NCI-H2029 treated with DMSO at 0.1 percent for 48 hours (cell line): Measurements from ENCODE around the gene MYB.
A peak's percentile ranks its signal among the peaks of the same experiment; 100 is the strongest.
"Not testable (repeated sequence)": the region's sequence is repeated elsewhere in the genome, so short reads cannot be mapped to it uniquely, and the experiment has no call there.

ENCODE experiments used
- DNase-seq: peaks from one replicate; lab custom pipeline; 2025; lab: John Stamatoyannopoulos, UW

Gene MYB

DNA sequence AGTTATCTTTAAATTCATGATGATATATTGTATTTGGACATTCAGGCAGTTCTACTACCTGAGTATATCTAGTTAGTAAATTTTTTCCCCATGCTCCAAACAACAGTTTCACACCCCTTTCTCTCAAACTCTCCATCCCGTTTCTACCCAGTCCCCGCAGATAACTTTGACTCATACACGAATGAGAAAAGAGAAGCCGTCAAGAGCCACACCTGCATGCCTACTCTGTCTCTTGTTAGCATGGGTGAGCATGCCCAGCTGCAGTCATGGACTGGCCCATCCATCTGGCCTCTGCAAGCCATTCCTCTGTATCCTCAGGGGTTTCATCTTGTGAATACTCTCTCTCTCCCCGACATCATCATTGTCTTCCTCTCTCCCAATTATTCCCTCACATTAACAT, 41.5 kb downstream of the MYB start:
- no peak for DNase-seq

DNA sequence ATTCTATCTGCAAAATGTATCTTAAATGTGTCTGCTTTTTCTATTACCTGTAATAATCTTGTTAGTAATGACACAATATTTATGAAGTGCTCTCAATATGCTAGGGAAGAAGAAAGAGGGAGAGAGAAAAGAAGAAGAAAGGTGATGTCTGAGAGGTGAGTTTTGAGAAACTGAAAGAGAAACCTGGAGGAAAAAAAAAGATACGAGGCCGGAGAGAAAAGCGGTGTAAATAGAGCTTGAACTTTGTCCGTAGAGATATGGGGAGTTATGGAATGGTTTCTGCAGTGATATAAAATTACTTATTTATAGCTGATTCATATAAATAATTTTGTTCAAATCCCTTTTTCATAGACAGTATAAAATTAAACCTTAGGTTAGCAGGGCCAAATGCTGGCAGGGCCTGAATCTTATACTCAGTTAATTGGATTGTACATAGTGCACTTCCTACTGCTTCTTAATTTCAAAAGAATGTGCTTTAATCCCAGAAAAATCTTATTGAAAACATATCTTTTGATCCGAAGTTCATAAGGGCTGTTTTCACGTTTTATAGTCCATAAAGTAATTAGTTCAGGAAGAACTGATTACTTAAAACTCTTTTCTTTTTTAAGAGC, 43.0 kb downstream of the MYB start:
- DNase-seq = no peak

DNA sequence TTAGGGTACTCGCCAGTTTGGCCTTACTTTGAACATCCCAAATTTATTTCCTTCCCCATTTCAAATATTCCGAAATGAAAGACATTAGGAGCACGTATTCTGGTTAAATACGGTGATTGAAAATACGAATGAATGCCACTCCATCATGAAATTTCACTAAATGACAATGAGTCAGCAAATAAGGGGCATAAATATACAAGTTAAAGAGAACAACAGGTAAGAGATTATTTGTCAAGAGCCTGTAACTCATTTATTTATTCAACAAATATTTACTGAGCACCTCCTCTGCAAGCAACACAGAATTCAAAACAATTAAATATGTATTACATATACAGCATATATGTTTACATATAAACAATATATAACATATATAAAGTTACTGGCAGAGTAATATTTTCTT, 44.8 kb downstream of the MYB start:
- DNase-seq = no peak

DNA sequence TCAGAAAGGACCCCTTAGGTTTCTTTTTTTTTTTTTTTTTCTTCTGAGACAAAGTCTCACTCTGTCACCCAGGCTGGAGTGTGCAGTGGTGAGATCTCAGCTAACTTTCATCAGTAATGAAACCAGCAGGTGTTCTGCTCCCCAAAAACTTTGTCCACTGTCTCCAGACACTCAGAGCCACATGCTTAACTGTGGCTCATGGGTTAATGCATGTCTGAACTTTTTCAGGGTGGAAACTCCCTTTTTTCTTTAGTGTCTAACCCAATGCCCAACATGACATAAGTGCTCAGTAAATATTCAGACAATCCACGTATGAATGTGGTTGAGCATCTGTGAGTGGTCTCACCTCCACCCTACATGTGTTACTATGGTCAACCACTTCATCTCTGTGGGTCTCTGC, 45.4 kb downstream of the MYB start:
- no peak for DNase-seq

DNA sequence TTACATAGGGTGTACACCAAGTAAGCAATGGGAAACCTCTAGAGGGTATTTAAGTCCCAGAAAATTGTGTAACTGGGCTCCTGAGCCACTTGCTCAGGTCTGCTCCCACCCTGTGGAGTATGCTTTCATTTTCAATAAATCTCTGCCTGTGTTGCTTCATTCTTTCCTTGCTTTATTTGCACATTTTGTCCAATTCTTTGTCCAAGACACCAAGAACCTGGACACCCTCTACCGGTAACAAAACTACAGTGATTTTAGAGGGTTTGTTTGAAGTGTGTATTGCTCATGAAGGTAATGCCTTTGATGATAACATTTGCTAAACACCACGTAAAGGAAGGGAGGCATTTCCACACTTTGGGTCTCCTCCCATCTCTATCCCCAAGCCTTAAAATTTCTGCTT, 46.2 kb downstream of the MYB start:
- DNase-seq = no peak

DNA sequence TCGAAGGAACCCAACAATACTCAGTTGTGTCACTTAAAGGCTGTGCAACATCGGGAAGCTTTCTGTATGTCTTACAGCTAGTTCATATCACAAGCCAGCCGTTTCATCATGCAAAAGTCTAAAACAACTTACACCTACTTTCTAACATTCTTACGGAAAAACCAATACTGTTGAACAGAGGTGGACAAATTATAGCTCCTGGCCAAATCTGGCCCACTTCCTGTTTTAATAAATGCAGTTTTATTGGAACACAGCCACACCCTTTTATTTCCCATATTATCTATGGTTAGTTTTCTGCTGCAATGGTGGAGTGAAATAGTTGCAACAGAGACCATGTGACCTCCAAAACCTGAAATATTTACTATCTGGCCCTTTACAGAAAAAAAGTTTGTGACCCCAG, 46.6 kb downstream of the MYB start:
- no peak for DNase-seq

DNA sequence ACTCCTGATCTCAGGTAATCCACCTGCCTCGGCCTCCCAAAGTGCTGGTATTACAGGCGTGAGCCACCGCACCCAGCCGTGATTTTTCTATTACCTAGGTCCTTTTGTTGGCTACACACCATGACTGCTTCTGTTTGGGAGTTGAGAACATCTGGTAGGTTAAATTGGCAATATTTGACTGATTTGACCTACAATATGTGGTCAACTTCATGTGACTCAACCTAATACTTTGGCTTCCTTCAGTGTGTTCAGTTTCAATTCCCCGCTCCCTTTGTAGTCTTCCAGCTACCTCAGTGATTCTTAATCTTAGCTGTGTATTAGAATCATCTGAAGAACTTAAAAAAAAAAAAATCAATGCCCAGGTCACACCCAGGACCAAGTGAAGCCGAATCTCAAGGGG, 47.4 kb downstream of the MYB start:
- no peak for DNase-seq

DNA sequence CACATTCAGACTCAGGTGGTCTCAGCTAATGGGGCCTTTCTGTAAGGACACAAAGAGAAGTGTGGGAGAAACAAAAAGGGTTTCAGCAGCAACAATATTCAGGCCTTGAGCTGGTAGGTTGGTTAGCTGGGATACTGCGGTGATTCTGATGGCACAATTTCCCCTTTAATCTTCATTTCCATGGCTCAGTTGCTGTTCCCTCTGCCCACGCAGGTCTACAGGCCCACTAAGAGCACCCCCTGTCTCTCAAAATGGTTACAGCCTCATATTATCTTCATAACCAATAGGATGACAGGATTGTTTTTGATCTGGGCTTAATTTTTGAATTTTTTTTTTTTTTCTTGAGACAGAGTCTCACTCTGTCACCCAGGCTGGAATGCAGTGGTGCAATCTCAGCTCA, 48.9 kb downstream of the MYB start:
- DNase-seq = no peak

DNA sequence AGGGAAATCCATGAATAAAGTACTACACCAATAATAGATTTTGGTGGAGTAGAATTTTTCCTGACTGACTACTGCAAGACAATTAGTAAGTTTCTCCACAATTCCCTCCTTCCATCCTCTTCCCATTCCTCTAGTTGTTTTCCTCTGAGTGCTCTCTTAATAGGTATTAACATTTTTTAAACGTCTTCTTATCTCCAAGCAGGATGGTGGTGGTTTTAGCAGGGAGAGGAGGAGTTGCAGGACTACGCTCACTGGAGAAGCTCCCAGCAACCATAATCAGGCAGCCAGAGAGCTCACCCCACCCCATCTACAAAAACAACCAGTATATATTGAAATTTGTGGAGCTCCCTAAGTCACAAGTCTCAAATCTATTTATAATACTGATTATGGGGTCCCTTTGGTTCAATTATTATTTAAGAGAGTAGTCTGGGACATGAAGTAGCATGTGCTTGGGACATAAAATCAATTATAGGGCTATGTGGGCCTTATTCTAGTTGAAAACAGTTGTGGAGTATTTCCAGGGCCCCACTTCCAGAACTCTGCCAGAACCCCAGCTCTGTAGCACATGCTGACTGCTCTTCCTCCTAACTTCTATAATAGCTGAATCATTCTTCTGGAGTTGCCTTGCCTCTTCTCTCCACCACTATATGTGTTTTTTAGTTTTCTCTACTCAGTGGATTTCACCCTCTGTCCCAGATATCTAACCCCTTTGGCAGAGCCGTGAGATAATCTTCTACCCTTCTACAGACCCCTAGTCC, 49.8 kb downstream of the MYB start:
- no peak for DNase-seq

DNA sequence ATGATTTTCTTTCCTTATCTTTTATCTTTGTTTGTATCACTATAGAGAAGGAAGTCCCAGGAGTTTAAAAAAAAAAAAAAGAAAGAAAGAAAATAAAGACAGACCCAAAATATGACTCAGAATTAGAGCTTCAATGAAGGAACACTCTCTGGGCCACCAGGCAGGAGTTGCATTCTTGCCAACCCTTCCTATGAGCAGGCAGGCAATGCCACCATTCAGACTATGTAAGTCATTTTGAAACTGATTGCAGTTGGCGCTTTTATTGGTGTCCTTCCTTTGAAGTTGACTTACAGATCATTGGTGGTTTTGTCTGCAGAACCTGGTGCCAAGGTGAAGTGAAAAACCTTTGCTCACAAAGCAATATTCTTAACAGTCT, 50.3 kb downstream of the MYB start:
- DNase-seq = no peak

DNA sequence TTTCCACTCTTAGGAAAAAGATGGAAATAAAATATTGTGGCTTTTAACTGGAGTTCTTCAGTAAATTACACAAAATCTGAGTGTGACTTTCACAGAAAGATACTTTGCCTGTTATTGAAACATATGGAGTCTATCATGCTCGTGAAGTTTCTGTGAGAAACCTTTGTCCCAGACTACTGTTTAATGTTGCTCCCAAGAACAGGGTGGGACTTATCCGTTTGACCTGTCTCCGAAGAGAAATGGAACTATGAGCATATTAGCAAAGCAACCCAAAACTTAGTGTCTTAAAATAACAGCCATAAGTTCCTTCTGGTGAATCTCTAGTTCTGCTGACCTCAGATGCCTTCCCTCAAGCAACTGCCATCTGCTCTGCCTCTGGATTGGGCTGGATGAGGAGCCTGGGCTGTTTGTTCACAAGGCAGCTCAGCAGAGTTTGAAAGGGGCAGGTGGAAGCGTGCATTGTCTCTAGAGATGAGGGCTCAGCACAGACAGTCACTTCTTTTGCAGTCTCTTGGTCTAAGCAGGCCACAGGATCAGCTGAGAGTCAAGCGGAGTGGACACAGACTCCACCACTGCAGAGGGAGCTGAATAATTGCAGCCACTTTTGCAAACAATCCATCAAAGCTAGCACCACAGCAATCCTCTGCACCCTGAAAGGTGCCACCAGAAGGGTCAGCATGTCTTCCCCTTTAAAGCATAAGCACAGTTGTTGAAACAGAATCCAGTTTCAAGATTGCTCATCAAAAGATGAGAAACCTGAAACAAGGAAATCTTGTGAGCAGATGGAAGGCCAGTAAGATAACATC, 52.8 kb downstream of the MYB start:
- DNase-seq = no peak

DNA sequence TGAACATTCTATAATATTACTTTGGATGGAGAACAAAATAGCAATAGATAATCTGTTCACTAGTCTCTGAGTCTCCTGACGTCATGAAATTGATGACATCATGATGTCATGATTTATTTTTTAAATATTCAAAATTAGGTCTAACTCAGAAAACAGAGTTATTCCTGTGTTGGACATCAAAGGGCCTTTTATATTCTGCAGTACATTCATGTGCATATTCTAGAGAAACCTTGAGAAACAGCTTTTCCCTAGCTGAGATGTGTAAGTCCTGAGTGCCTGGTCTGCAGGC, 53.3 kb downstream of the MYB start:
- no peak for DNase-seq

DNA sequence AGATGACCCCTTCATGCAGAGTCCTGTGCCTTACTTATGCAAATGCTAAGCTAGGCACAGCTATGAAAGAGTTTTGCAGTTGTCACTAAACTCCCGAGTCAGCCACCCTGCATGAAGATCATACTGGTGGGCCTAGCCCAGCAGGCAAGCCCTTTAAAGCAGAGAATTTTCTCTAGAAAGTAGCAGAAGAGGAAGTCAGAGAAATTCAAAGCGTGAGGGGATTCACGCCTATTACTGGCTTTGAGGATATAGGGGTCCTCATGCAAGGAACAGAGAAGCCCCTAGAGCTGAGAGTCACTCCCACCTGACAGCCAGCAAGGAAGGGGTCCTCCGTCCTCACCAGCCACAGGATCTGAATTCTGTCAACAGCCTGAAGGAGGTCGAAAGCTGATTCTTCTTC, 54.6 kb downstream of the MYB start:
- DNase-seq = no peak

DNA sequence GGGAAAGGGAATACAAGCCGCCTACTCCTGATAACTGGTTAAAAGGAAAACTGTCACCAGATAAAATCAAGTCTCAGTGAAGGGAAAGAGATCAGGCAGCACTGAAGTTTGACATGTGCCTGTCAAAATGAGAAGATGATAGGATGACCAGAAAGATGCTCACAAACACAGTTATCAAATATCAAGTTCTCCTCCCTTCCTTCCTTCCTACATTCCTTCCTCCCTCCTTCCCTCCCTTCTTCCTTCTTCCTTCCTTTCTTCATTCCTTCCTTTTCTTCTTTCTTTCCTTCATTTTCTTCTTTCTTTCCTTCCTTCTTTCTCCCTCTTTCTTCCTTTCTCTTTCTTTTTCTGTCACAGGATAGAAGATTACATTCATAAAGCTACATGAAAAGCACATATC, 55.2 kb downstream of the MYB start:
- DNase-seq = no peak

DNA sequence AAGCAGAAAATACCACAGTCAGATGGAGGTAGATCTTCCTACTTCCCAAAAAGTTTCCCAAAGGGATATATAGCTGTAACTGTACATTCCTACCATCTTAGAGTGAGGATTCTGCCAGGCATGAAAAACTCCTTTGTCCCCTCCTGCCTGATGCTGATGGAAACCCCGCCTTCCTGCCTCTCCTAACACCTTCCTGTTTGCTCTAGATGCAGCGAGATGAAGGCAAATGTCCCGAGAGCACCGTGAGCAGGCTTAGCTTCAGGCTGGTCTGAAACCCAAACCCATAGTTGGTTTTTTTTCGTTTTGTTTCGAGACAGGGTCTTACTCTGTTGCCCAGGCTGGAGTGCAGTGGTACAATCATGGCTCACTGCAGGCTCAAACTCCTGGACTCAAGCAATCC, 55.6 kb downstream of the MYB start:
- DNase-seq = no peak

DNA sequence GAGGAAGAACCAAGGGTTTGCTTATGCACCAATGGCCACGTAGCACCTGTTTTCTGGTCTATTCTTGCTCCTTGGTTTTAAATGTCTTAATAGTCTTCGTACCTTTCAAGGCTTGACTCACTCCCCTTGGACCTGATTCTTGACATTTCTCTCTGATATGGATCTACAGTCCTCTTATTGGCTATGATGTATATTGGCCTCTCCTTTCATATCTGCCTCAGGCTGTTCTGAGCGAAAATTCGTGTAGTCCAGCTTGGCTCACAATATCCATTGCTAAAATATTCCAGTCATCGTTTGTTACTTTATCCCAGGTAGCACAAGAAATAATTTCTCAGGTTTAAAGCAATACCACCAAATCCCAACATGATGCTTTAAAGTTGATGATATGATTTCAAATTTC, 59.6 kb downstream of the MYB start:
- DNase-seq = no peak

DNA sequence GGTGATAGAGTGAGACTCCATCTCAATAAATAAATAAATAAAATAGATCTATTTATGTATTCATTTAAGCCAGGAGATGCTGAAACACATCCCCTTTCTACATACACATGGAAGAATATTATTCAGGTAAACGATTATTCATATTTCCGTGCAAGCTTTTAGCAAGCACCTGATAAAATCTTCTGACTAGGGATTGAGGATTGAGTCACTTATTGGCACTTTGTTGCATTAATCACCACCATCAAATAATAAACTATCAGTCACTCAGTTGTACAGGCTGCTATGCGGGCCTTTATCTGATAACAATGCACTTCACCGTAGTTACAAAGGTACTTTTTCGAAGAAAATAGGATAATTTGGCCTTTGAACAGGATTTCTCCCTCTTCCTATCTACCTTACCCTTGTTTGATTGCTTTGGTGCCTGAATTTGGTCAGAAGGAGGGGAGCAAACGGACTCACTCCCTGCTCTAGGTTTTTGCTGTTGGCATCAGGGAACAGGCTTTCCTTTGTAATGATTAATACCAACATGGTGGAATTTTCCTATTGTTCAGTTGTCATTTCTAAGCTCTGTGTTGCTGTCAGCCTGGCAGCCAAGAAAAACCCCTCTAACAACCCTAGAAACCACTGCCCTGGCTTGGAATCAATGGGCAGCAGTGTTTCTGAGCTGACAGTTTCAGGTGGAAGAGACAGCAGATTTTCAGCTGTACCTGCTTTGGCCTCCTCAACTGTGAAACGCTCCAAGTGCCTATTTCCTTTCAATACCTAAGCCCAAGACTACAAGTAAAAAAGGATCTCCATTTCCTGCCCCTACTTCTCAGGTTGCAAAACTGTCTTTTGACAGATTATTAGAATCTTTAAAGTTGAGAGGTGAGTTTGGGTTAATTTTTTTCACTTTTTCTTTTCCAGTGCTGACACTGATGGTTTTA, 63.0 kb downstream of the MYB start:
- DNase-seq = no peak

DNA sequence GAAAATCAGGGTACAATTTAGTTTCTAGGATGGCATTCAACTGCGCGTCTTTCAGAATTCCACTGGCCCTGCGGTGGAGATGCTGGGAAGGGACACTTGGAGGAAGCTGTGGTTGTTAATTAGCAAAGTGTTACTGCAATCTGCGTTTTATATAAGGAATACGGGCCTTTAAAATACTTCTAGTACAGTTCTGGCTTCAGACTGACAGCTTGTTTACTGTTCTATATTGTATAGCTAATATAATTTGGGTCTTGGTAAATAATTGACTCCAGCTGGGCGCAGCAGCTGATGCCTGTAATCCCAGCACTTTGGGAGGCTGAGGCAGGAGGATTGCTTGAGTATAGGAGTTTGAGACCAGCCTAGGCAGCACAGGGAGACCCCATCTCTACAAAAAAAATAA, 63.7 kb downstream of the MYB start:
- no peak for DNase-seq

DNA sequence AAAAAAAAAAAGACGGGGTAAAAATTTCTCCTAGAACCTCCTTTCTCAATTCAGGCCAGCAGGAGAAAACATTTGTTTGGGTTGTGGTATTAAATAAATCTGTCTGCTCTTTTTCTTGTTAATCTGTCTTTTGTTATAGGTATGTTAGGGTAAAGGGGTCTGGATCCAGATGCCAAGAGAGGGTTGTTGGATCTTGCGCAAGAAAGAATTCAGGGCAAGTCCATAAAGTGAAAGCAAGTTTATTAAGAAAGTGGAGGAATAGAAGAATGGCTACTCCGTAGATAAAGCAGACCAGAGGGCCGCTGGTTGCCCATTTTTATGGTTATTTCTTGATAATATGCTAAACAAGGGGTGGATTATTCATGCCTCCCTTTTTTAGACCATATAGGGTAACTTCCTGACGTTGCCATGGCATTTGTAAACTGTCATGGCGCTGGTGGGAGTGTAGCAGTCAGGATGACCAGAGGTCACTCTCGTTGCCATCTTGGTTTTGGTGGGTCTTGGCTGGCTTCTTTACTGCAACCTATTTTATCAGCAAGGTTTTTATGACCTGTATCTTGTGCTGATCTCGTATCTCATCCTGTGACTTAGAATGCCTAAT, 65.4 kb downstream of the MYB start:
- not testable (repeated sequence) for DNase-seq

DNA sequence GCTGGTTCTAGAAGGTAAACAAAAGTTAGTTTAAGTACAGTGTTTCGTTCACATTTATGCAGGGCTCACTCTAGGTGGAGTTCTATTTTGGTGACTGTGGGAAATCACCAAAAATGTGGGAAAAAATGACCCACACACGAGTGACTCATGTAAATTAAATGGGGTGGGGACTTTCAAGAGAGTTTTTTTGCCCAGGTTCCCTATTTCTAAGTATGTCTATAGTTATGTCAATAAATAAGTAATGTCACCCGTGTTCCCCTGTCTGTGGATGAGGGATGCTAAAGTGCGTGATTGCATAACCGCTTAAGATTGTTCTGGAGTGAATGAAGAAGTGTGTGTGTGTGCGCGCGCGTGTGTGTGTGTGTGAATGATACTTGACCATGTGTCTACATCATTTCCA, 69.1 kb downstream of the MYB start:
- DNase-seq = no peak

DNA sequence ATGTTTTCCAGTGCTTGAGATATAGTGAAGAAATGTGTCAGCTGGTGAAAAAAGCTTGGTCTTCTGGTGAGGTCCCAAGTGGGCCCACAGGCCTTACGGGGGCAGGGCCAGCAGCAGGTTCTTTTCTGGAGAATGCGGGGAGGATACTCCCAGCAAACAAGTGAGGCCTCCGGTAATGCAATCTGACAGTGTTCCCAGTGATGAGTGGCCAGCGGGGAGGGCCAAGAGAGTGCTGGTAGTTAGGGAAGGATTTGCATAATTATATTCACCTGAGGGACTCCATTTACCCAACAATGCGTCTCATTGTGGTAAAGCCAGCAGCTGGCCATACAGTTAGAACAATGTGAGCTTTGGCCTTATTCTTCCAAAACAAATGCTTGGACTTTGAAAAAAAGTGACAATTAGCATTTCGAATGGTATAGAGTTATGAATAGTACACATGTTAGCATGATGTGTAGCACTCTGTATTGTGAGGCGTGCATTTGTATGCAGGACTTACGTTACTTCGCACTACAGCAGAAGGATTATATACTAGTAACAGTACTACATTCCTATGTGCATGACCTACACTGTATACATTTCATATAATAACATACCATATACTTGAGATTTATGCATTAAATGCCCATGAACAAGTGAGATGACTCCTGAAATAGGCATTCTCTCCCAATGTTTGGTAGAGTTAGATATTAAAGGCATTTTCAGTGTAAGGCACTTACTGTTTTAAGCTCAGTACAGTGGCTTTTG, 69.8 kb downstream of the MYB start:
- peak; percentile 16 for DNase-seq
